ENCODE data around the gene CGN.

DNA sequence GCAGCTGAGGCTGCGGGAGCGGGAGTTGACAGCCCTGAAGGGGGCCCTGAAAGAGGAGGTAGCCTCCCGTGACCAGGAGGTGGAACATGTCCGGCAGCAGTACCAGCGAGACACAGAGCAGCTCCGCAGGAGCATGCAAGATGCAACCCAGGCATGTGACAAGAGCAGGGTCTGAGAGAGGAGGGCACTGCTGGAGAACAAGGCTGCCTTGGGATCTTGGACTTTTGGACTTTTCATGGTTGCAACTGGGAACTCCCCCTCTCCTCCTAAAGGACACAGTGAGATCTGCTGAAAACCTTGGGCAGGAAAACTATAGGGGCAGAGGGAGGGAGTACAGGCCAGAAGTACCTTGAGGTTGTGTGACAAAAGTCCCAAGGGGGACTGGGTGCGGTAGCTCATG is 13.5 kb downstream of the CGN start:
- TF ChIP-seq, protein P1, sequence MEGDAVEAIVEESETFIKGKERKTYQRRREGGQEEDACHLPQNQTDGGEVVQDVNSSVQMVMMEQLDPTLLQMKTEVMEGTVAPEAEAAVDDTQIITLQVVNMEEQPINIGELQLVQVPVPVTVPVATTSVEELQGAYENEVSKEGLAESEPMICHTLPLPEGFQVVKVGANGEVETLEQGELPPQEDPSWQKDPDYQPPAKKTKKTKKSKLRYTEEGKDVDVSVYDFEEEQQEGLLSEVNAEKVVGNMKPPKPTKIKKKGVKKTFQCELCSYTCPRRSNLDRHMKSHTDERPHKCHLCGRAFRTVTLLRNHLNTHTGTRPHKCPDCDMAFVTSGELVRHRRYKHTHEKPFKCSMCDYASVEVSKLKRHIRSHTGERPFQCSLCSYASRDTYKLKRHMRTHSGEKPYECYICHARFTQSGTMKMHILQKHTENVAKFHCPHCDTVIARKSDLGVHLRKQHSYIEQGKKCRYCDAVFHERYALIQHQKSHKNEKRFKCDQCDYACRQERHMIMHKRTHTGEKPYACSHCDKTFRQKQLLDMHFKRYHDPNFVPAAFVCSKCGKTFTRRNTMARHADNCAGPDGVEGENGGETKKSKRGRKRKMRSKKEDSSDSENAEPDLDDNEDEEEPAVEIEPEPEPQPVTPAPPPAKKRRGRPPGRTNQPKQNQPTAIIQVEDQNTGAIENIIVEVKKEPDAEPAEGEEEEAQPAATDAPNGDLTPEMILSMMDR (IDR thresholded peaks at IDR 0.05) = no peak
- no peak for TF ChIP-seq POLR2A (IDR thresholded peaks at IDR 0.05)
